Urinary bladder (tissue), 4 donors: ENCODE results near the gene ECE1. TPM values are rescaled to one million over a fixed set of nuclear protein-coding genes. Genes with fewer than 3 reads are reported as not detected.

Experiments used
- DNase-seq: peaks from one replicate; pipeline ENCODE4 v3.0.0-alpha.2; 2015; ENCODE audit errors: extremely low spot score
- H3K27ac ChIP-seq: one replicate; pipeline ENCODE4 v1.5.1; 2013; ENCODE audit warnings: low read depth, mild to moderate bottlenecking, moderate library complexity
- H3K36me3 ChIP-seq: one replicate; pipeline ENCODE4 v1.6.1; 2013; ENCODE audit warnings: mild to moderate bottlenecking, moderate library complexity; ENCODE audit not compliant: insufficient read depth
- H3K4me1 ChIP-seq: one replicate; pipeline ENCODE4 v1.6.1; 2013; ENCODE audit warnings: mild to moderate bottlenecking, moderate library complexity; ENCODE audit not compliant: insufficient read depth
- H3K4me3 ChIP-seq: one replicate; pipeline ENCODE4 v1.5.1; 2013; ENCODE audit warnings: low read depth, low read length
- WGBS: extraction: QIAGEN DNeasy Blood & Tissue Kit; methylation state at CpG from one replicate; pipeline ENCODE4 v1.1.7; 2013; 5-methylcytosine and 5-hydroxymethylcytosine counted together
- polyA plus RNA-seq: library from polyadenylated mRNA; stranded (reverse); fragments of 200-250 nt; gene quantifications from one replicate; pipeline ENCODE4 v1.2.3, GENCODE V29; 2013
- total RNA-seq: library from RNA; depleted of rRNA; stranded (reverse); fragments of >200 nt; gene quantifications from one replicate; pipeline ENCODE4 v1.2.3, GENCODE V29; 2014
- donor health status: healthy with polysubstance abuse.
- donor health status: healthy.

Gene ECE1
- 32.5 TPM for total RNA-seq
- polyA plus RNA-seq = 121 TPM

DNA sequence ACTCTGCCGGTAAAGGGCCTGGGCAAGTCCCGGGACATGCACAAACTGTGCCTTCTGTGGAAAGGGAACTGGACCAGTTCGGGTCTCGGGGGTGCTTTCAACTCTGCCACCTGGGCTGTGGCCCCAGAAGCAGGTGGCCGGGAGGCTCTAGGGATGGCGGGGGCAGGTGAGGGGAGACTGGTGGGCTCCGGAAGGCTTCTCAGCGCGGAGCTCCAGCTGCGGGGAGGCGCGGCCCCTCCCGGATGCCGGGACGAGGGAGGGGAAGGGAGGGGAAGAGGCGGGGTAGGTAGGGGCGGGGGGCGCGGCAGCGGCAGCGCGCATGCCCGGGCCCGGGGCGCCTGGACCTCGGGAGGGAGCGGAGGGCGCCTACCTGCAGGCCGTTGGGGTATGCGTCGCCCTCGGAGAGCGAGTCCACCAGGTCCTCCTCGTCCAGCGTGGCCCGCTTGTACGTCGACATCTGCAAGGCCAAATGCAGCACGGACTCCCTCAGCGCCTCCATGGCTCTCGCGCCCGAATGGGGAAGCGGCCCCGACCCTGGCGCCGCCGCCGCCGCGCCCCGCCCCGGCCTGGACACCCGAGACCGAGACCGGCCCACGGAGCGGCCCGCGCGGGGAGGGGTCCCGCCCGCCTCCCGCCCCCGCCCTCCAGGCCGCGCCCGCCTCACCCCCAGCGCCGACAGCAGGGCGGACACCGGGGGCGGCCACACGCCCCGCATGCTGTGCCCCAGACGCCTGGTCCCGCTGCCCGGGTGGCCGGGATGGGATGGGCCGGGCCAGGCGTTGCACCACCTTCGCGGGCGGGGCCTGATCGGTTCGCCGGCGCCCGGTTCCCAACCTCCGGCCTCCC, at the start of gene ECE1:
TSS of gene ECE1 (minus strand) at position 764 of the 846 bp plus-strand sequence. CDS start at position 715, 49 bp downstream.
- no peak for DNase-seq
- peak within 1 kb of the TSS; percentile 73 for H3K4me3 ChIP-seq
- peak within 1 kb of the TSS; percentile 71 for H3K27ac ChIP-seq
- 2% methylated on average over 90 of the region's 90 CpGs for WGBS
- H3K4me1 ChIP-seq = peaks cover 2% of the 10 kb centered on the region
- H3K36me3 ChIP-seq = no peaks in the 10 kb centered on the region

- no peak for DNase-seq
- Histone ChIP-seq H3K4me1 (no peaks in the 10 kb centered on the region), H3K4me3 (no peak overlapping the region), H3K36me3 (no peaks in the 10 kb centered on the region), H3K27ac (peak overlapping the region; percentile 76)
- WGBS = 75% methylated on average over 9 of the region's 9 CpGs
These were observed 49.3 kb upstream of the ECE1 start for GRCh38 chr1:21339356-21340229.

DNA sequence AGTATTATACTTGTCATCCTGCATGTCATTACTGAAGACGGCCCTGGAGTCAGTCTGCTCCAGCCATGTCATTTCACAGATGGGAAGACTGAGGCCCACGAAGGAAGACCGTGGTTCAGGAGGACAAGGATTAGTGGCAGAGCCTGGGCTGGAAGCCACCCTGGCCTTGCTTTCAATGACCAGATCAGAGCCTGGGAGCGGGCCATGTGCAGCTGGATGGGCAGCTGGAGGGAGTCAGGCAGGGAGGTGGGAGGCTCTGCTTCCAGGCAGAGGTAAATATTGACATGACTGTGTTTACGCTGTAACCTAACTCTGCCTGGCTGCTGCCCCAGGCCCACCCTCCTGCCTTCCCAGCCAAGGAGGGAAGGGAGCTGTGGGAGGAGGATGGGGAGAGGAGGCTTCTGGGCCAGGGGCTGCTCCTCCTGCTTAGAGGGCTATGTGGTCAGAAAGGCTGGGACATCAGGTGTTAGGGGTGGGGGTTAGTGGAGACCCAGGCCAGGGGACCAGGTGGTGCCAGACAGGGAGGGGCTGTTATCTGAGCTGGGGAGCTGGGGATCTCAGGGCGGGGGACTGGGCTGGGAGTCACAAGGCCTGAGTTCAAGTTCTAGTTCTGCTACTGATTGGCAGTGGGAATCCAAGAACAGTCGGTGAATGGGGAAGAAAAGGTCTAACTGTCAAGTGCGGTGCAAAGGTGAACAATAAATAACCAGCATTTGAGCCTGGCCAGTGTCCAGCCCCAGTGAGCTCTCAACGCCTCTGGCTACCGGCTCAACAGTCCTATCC, 48.5 kb upstream of the ECE1 start:
- Histone ChIP-seq H3K36me3 (no peaks in the 10 kb centered on the region), H3K27ac (peak overlapping the region; percentile 86), H3K4me1 (no peaks in the 10 kb centered on the region), H3K4me3 (no peak overlapping the region)
- WGBS = 29% methylated on average over 10 of the region's 10 CpGs
- no peak for DNase-seq

DNA sequence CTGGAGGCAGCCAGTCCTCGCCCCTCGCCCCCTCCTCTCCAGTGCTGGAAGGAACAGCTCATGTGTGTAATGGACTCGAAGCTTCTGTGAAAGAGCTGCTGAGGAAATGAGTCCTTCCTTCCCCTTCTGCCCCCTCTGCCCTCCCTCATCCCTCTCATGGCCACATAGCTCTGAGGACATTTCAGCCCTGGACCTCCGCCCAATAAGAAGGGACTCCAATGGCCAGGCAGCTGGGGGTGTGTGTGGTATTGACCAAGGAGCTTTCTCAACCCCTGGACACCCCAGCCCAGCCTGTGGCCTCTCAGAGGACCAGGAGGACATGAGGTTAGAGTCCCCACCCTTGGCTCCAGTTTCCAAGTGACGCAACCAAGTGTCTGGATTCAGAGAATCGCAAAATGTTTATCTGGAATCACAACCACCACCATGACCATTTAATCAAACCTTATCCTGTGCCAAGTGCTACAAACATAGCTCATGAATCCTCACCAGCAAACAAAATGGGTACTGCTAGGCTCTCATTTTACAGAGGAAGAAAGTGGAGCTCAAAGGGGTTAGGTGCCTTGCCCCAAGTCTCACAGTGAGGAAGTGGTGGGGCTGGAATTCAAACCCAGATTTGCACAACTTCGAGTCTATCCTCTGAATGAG, 47.8 kb upstream of the ECE1 start:
- Histone ChIP-seq H3K36me3 (no peaks in the 10 kb centered on the region), H3K27ac (peak overlapping the region; percentile 86), H3K4me1 (no peaks in the 10 kb centered on the region), H3K4me3 (no peak overlapping the region)
- WGBS = 30% methylated on average over 7 of the region's 7 CpGs
- no peak for DNase-seq

GRCh38 chr1:21337454-21337927, 47.2 kb upstream of the ECE1 start:
- Histone ChIP-seq H3K36me3 (no peaks in the 10 kb centered on the region), H3K27ac (peak overlapping the region; percentile 86), H3K4me3 (no peak overlapping the region), H3K4me1 (no peaks in the 10 kb centered on the region)
- WGBS = 69% methylated on average over 8 of the region's 8 CpGs
- no peak for DNase-seq

DNA sequence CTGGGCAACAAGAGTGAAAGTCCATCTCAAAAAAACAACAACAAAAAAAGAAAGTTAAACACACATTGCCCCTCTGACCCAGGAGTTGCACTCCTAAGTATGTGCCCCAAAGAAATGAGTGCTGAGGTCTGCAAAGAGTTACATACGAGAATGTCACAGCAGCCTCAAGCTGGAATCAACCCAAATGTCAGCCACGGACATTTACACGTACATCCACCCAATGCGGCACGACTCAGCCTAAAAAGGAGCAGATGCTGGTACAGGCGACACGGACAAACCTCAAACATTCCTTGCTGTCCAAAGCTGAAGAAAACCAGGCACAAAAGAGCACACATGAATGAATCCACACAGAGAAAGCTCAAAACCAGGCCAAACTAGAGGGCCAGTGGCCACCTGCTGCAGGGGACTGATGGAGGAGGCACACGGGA, 46.8 kb upstream of the ECE1 start:
- 32% methylated on average over 8 of the region's 8 CpGs for WGBS
- no peak for DNase-seq

DNA sequence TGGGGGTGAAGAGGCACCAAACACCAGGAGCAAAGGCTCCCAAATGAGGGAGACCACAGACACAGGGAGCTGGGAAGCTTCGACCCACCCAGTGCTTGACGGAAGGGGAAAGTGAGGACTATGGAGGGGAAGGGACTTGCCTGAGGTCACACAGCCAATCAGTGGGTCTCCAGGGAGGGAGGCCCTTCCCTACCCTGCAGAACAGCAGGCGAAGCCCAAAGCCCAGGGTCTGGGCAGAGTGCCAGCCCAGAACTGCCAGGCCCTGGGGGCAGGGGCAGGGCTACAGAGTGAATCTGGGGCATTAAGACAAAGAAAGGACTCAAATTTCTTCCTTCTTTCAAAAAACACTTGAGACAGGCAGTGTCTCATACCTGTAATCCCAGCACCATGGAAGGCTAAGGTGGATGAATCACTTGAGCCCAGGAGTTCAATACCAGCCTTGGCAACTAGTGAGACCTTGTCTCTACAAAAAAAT, 45.5 kb upstream of the ECE1 start:
- Histone ChIP-seq H3K4me3 (no peak overlapping the region), H3K36me3 (no peaks in the 10 kb centered on the region), H3K4me1 (no peaks in the 10 kb centered on the region), H3K27ac (no peak overlapping the region)
- 66% methylated on average over 3 of the region's 3 CpGs for WGBS
- no peak for DNase-seq

More for the DNA sequence above, 46.8 kb upstream of the ECE1 start:
- no peaks in the 10 kb centered on the region for H3K36me3 ChIP-seq
- H3K27ac ChIP-seq = peak overlapping the region; percentile 86
- H3K4me3 ChIP-seq = no peak overlapping the region
- H3K4me1 ChIP-seq = no peaks in the 10 kb centered on the region

- 52% methylated on average over 19 of the region's 19 CpGs for WGBS
- Histone ChIP-seq H3K36me3 (no peaks in the 10 kb centered on the region), H3K4me1 (no peaks in the 10 kb centered on the region), H3K4me3 (no peak overlapping the region), H3K27ac (peak overlapping the region; percentile 68)
- DNase-seq = no peak
These were observed 44.9 kb upstream of the ECE1 start for GRCh38 chr1:21335088-21335691.

DNA sequence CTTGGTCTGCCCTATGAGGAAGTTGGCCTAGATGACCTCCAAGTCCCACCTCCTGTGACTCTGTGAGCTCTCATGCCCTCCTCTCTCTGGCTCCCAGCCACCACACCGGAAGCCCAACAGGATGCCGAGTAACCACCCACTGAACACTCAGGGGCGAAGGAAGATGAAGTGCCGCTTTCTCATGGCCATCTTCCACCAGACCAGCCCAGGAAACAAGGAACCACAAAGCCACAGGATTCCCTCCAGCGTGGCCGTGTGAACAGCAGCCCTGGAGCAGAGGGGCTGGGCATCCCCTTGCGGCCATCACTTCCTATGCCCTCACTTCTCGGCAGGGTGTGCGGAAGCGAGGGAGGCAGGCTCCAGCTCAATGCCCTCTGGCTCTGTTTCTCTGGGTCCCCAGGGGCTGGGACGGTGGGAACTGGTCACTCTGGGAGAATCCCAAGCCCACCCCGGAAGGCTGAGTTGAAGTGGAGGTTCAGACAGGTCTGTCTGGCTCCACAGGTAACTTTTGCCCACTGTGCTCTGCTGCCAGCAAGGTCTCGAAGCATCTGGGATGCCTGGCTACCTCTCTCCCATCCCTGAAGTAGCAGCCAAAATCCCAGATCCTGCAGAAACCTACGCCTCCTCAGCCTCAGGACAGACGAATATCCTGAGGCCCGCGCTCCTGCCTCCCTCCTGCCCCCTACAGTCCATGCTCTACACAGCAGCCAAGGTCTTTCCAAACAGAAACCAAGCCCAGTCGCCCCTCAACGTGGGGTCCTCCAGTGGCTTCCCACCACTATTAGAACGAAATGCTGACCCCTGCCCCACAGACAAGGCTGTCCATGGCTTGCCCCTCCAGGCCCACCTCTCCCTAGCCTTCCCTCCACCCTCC, 44.2 kb upstream of the ECE1 start:
- Histone ChIP-seq H3K27ac (peak overlapping the region; percentile 68), H3K4me1 (no peaks in the 10 kb centered on the region), H3K36me3 (no peaks in the 10 kb centered on the region), H3K4me3 (no peak overlapping the region)
- WGBS = 31% methylated on average over 20 of the region's 20 CpGs
- no peak for DNase-seq

DNA sequence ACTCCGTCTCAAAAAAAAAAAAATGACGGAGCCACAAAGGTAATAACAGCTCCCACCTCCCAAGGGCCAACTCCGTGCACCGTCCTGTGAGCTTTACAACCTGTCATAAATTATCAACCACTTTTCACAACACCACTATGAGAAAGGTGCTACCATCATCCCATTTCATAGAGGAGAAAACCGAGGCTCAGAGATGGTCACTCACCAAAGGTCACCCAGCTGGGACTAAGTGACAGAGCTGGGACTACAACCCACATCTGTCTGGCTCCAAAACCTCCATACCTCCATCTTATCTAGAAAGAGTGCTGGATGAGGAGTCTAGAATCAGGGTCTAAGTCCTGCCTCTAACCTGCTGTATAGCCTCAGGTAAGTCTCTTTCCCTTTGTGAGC, 43.6 kb upstream of the ECE1 start:
- H3K36me3 ChIP-seq = no peaks in the 10 kb centered on the region
- no peak overlapping the region for H3K4me3 ChIP-seq
- no peaks in the 10 kb centered on the region for H3K4me1 ChIP-seq
- H3K27ac ChIP-seq = peak overlapping the region; percentile 2
- no peak for DNase-seq
- WGBS = 94% methylated on average over 5 of the region's 5 CpGs

- no peak for DNase-seq
- Histone ChIP-seq H3K4me1 (no peaks in the 10 kb centered on the region), H3K4me3 (no peak overlapping the region)
These were observed 42.5 kb upstream of the ECE1 start for GRCh38 chr1:21332554-21333311.

More at GRCh38 chr1:21332554-21333311, 42.5 kb upstream of the ECE1 start:
- WGBS = 62% methylated on average over 7 of the region's 8 CpGs
- Histone ChIP-seq H3K36me3 (no peaks in the 10 kb centered on the region), H3K27ac (no peak overlapping the region)
